Stimulated activated CD4-positive, alpha-beta T cell treated with anti-CD3 and anti-CD28 coated beads, Interleukin-1b, Interleukin-23, amount 100 ng/mL, for 4 hours (primary cell): ENCODE results near the gene SORT1.
A peak's percentile ranks its signal among the peaks of the same experiment; 100 is the strongest.

Experiments
- DNase-seq, 2 donors: peaks; one replicate each; pipeline ENCODE4 v3.0.0-alpha.2; 2020; ENCODE audit warnings: low read depth in 2 of 2

The SORT1 gene

DNA sequence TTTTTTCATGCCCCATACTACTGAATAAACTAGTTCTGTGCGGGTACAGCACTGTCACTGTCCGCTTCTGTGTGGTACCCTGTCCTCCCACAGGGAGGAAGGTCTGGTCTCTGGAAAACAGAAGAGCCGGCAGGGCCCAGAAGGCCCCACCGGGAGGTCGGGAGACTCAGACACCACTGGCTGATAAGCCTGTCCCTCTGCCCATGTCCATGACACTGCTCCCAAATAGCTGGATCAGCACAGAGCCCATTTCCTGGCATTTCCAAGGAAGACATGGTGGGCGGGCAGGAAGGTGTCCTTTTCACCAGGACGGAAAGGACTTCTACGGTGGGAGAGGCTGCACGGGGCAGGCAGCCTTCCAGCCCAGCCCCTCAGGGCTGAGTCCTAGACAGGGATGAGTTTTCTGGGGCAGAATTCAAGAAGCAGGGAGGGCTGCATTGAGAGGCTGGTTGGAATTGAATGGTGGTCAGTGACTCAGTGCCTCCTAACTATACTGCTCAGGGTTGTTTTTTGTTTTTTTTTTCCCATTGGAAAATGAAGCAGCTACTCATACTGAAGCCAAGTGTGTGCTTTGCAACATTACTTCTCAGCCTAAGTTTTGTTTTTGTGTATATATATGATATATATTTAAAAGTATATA, 121.9 kb downstream of the SORT1 start:
- DNase-seq, result no peak

DNA sequence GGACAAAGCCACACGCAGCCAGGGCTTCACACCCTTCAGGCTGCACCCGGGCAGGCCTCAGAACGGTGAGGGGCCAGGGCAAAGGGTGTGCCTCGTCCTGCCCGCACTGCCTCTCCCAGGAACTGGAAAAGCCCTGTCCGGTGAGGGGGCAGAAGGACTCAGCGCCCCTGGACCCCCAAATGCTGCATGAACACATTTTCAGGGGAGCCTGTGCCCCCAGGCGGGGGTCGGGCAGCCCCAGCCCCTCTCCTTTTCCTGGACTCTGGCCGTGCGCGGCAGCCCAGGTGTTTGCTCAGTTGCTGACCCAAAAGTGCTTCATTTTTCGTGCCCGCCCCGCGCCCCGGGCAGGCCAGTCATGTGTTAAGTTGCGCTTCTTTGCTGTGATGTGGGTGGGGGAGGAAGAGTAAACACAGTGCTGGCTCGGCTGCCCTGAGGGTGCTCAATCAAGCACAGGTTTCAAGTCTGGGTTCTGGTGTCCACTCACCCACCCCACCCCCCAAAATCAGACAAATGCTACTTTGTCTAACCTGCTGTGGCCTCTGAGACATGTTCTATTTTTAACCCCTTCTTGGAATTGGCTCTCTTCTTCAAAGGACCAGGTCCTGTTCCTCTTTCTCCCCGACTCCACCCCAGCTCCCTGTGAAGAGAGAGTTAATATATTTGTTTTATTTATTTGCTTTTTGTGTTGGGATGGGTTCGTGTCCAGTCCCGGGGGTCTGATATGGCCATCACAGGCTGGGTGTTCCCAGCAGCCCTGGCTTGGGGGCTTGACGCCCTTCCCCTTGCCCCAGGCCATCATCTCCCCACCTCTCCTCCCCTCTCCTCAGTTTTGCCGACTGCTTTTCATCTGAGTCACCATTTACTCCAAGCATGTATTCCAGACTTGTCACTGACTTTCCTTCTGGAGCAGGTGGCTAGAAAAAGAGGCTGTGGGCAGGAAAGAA, 122.9 kb downstream of the SORT1 start:
- no peak for DNase-seq

DNA sequence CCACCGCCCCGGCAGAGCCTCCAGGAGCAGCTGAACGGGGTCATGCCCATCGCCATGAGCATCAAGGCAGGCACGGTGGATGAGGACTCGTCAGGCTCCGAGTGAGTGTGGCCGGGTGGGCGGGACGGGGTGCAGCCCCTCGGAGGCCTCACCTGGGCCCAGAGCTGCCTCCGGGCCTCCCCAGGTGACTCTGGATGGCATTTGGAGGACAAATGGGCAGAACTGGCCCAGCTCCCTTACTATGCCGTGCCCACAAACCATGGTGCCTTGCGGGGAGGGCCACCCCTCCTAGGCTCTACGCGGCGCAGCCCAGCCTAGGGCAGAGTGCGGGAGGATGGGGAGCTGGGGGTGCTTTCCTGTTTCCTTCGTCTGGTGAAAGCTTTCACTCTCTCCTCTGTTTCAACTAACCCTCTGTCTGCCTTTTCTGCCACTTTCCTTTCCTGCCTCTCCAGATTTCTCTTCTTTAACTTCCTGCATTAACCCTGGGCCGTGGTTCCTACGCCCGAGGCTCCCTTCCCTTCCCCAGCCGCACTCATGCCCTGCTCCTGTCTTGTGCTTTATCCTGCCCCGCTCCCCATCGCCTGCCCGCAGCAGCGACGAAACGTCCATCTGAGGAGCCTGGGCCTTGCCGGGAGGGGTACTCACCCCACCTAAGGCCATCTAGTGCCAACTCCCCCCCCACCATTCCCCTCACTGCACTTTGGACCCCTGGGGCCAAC, 124.0 kb downstream of the SORT1 start:
- no peak for DNase-seq

DNA sequence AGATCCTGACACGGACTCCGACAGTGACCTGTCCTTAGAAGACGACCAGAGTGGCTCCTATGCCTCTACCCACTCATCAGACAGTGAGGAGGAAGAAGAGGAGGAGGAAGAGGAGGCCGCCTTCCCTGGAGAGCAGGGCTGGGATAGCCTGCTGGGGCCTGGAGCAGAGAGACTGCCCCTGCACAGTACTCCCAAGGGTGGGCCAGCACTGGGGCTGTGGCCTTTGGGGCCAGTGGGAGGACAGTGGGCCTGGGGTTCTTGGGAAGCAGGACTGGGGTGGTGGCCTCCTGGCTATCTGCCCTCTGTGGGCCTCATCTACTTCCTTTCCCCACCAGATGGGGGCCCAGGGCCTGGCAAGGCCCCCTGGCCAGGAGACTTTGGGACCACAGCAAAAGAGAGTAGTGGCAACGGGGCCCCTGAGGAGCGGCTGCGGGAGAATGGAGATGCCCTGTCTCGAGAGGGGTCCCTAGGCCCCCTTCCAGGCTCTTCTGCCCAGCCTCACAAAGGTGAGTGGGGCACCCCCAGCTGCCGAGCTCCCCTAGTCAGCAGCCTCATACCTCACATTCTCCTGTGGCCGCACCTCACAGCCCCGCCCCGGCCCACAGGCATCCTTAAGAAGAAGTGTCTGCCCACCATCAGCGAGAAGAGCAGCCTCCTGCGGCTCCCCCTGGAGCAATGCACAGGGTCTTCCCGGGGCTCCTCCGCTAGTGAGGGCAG, 124.7 kb downstream of the SORT1 start:
- no peak for DNase-seq

DNA sequence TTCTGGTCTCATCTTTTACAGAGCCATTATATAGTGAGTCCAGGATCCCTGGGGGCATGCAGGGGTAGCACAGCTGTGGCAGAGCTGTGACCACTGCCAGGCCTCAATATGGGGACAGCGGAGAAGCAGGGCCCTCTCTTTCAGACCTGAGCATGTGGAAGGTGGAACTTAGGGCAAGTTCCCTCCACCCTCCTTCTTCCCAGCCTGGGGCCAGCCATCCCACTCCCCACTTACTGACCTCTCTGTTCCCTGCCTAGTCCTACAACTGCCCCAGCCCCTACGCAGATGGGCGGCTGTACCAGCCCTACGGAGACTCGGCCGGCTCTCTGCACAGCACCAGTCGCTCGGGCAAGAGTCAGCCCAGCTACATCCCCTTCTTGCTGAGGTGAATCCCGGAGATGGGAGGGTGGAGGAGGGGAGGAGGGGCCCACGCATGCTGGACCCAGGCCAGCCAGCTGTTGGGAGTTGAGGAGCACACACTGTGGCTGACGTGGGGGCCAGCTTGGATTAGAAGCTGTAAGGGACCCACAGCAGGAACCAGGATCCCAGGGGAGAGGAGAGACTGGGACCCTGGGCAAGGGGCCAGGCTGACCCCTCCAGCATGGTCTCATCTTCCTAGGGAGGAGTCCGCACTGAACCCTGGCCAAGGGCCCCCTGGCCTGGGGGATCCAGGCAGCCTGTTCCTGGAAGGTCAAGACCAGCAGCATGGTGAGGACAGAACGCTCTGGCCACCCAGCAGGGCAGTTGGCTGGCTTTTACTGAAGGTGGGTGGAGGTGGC, 125.5 kb downstream of the SORT1 start:
- DNase-seq, result no peak

DNA sequence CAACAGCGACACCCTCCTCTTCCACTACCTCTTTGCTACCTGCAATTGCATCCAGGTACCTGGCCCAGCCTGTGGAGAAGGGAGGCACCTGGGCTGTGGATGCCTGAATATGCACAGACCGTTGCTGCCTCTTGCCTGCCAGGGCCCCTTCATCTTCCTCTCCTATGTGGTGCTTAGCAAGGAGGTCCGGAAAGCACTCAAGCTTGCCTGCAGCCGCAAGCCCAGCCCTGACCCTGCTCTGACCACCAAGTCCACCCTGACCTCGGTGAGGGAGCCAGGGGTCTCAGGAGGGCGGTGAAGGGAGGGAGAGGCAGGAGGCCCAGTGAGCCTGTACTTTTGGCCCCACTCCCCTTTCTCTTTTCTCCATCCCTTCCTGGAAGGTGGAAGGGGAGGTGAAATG, 126.3 kb downstream of the SORT1 start:
- no peak for DNase-seq

DNA sequence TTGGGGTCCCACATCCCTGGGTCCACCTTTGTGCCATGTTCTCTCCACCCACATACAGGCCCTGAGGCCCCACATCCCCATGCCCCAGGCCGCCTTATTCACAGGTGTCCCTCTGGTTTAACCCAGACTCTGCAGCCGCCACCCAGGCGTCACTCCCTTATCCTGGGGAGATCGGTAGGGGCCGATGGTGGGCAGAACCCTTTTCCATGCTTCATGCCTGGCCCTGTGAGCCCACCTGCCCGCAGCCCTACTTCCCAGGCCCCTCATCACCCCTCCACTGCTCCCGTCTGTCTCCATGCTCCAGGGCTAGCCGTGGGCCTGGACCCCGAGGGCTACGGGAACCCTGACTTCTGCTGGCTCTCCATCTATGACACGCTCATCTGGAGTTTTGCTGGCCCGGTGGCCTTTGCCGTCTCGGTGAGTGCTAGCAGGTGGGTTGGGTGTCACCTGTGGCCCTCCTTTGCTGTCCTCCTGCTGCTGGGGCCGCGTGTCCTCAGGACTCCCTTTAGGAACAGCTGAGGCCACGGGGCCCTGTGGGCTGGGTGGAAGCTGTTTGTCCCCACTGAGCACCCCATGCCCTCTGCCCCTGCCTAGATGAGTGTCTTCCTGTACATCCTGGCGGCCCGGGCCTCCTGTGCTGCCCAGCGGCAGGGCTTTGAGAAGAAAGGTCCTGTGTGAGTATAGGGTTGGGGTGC, 126.9 kb downstream of the SORT1 start:
- DNase-seq, result no peak

DNA sequence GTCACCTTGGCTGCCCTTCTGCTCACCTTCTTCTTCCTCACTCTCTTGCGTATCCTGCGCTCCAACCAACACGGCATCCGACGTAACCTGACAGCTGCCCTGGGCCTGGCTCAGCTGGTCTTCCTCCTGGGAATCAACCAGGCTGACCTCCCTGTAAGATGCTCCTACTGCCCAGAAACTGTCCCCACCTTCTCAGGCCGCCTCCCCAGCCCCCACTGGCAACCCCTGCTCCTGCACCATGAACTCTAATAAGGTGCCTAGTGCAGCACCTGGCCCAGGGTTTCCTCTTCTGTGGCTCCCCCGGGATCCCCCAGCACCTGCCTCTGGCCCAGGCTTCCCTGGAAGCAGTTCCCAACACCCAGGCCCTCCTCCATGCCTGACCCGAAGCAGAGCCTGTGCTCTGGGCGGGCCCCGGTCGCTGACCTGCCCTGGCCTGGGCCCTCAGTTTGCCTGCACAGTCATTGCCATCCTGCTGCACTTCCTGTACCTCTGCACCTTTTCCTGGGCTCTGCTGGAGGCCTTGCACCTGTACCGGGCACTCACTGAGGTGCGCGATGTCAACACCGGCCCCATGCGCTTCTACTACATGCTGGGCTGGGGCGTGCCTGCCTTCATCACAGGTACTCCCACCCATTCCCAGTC, 127.6 kb downstream of the SORT1 start:
- DNase-seq, result no peak

DNA sequence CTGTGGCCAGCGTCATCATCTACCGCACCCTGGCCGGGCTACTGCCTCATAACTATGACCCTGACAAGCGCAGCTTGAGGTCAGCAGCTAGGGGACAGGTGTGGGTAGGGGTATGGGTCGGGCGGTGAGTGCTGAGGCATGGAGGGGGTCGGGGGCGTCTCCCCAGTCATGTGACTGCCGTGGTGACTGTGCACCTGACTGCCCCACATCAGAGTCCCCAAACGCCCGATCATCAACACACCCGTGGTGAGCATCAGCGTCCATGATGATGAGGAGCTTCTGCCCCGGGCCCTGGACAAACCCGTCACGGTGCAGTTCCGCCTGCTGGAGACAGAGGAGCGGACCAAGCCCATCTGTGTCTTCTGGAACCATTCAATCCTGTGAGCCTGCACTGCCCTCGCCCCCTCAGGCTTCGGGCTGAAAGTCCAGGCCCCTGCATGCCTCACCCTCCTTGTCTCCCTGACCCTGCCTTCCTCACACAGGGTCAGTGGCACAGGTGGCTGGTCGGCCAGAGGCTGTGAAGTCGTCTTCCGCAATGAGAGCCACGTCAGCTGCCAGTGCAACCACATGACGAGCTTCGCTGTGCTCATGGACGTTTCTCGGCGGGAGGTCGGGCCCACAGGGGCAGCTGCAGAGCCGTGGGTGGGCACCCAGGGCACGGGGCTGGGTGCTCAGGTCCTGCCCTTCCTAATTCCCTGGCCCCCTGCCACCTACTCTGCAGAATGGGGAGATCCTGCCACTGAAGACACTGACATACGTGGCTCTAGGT, 128.3 kb downstream of the SORT1 start:
- no peak for DNase-seq

DNA sequence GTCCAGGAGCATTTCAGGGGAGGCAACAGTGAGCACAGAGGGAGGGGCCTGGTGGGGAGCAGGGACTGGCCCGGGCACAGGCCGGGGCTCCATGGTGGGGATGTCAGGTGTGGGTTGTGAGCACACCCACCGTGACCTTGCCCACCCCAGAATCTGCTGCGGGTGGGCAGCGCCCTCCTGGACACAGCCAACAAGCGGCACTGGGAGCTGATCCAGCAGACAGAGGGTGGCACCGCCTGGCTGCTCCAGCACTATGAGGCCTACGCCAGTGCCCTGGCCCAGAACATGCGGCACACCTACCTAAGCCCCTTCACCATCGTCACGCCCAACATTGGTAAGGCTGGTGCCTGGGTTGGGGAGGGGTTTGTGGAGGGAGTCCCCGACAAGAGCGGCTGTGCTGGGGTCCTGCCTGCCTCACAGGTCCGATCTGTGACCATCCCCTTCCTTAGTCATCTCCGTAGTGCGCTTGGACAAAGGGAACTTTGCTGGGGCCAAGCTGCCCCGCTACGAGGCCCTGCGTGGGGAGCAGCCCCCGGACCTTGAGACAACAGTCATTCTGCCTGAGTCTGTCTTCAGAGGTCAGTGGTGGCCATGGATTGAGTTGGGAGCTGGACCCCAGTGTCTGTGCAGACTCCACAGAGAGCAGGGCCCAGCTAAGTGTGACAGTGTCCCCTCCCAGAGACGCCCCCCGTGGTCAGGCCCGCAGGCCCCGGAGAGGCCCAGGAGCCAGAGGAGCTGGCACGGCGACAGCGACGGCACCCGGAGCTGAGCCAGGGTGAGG, 129.1 kb downstream of the SORT1 start:
- DNase-seq, result no peak

DNA sequence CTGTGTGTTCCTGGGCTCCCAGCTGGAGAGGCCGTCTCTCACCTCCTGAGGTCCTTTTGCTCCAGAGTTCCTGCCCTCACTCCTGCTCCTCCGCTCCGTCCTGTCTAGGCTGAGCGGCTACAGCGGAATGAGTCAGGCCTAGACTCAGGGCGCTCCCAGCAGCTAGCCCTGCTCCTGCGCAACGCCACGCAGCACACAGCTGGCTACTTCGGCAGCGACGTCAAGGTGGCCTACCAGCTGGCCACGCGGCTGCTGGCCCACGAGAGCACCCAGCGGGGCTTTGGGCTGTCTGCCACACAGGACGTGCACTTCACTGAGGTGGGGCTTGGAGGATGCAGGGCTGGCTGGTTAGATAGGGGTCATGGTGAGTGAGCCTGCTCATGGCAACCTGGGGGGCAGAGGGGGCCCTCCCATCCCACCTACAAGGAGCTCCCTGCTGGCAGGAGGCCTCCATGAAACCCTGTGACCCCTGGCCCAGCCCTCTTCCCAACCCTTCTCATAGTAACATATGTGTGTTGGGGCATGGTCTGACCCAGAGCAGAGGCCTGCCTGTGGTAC, 129.9 kb downstream of the SORT1 start:
- no peak for DNase-seq

DNA sequence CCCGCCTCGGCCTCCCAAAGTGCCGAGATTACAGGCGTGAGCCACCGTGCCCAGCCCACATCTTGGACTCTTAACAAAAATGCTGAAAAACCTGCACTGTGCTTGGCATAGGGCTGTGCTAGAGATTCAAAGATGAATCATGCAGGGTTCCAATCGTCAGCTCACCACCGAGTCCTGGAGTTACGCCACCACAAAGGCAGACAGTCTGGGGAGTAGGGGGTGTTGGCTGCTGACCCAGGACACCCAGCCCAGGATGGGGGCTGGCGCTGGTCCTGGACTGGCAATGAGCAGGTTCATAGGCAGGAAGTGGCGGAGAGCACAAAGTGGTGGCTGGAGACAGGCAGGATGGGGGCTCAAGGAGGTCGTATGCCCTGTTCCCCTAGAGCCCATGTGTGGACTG, 130.8 kb downstream of the SORT1 start:
- DNase-seq, result no peak

DNA sequence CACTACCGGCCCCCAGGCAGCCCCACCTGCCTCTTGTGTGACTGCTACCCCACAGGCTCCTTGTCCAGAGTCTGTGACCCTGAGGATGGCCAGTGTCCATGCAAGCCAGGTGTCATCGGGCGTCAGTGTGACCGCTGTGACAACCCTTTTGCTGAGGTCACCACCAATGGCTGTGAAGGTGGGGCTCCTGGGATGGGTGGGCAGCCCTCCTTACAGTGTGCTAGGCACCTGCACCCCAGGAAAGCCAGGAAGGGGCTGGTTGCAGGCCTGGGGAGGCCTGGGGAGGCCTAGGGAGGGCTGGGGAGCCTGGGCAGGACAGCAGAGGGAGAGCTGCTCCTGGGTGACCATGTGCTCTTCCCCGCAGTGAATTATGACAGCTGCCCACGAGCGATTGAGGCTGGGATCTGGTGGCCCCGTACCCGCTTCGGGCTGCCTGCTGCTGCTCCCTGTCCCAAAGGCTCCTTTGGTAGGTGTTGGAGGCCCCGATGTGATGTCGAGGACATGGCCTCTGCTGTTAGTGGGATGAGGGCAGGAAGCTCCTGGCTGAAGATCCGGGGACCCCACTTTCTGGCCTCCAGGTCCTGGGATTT, 131.9 kb downstream of the SORT1 start:
- no peak for DNase-seq

DNA sequence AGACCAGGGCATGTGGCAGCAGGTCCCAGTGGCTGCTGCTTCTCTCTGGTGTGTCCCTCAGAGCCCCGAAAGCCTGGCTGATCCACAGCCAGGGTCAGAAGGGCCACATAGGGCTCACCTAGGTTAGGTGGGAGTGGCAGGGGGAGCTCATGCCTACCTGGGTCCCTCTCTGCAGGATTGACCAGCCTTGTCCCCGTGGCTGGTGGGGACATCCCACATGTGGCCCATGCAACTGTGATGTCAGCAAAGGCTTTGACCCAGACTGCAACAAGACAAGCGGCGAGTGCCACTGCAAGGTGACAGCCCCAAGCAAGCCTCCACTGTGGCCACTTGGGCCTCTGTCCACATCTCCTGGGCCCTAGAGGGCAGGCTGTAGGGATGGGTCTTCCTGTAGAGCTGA, 132.7 kb downstream of the SORT1 start:
- DNase-seq, result no peak

DNA sequence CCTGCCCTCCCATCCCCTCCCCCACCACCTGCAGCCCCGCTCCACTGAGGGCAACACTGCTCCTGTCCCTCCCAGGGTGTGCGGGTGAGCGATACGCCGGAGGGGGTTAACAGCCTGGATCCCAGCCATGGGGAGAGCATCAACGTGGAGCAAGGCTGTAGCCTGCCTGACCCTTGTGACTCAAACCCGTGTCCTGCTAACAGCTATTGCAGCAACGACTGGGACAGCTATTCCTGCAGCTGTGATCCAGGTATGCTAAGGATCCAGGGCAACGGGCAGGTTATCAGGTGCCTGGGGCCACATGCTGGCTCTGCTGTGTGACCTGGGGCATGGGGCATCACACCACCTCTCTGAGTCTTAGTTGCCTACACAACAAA, 133.4 kb downstream of the SORT1 start:
- DNase-seq, result no peak

DNA sequence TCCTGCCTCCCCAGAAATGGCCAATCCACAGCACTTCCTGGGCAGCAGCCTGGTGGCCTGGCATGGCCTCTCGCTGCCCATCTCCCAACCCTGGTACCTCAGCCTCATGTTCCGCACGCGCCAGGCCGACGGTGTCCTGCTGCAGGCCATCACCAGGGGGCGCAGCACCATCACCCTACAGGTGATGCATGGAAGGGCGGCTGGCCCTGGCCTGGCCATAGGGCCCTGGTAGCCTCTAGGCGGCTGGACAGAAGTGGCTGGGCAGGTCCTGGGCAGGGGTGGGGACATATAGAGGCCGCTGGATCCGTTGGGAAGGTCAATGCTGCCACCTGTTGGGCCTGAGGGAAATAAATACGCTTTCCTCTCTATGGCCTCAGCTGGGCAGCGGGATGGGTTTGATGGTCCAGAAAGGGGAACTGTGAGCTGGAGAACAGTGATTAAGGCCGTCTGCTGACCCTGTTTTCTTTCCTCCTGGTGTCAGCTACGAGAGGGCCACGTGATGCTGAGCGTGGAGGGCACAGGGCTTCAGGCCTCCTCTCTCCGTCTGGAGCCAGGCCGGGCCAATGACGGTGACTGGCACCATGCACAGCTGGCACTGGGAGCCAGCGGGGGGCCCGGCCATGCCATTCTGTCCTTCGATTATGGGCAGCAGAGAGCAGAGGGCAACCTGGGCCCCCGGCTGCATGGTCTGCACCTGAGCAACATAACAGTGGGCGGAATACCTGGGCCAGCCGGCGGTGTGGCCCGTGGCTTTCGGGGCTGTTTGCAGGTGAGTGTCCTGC, 133.9 kb downstream of the SORT1 start:
- peak; percentile 65 to 76 for DNase-seq

DNA sequence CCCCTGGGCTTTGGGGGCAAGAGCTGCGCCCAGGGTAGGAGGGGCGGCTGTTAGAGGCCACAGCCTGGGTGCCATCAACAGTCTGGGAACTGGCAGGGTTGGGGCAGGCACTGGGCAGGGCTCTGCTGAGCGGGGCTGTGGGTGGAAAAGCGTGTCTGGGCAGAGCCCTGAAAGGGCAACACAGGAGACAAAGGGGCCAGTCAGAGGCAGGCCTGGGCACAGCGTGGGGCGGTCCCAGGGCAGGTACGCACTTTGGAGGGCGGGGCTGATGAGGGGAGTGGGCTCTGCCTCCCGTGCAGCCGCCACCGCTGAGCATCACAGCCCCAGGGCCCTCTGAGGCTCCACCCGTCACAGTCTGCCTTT, 134.5 kb downstream of the SORT1 start:
- no peak for DNase-seq
